Measurements from ENCODE around the gene PSMB7.

PSMB7 gene

DNA sequence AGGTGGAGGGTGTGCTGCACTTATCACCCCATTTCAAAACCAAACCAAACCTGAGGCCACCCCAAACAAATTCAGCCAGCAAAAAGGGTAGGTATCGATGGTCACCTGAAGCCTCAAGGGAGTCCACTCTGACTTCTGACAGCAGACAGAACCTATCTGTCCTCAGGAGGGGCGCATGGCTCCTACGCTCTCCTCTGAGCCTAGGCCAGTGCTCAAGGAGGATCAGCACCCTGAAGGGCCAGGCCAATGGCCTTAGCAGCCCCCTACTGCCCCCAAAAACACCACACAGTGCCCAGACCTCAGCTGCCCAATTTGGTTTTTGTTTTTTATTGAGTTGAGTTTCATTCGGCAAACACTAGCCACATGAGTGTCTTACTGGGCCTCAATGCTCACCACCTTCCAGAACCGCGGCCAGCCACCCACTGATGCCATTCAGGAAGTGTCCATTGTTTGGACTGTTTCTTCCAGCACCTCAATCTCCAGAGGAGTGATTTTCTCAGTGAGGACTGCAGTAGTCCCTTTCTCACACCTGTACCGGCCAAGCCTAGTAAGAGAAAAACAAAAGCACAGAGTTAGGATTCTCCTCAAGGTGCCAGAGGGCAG, 62.0 kb downstream of the PSMB7 start:
- peaks cover 43 to 86% (median 70%) of the 10 kb centered on the region in 3 donors for H3K36me3 ChIP-seq
- intact Hi-C loops (cut with DNase I; ENCODE audit: low total_unique reads), result no loop called here
- DNase-seq, result peak in 1 of 2 donors; percentile 19
- no peaks in the 10 kb centered on the region for H3K27me3 ChIP-seq
- no peak for TF ChIP-seq CTCF (IDR thresholded peaks at IDR 0.05)
- H3K27ac ChIP-seq, result no peak overlapping the region
- no peaks in the 10 kb centered on the region for H3K9me3 ChIP-seq
- no peak overlapping the region for H3K4me3 ChIP-seq
- peaks cover 0 to 3% (median 0%) of the 10 kb centered on the region in 4 donors for H3K4me1 ChIP-seq

- H3K4me3 ChIP-seq, result no peak overlapping the region
- TF ChIP-seq CTCF (IDR thresholded peaks at IDR 0.05), result no peak
- H3K27me3 ChIP-seq, result no peaks in the 10 kb centered on the region
- peaks cover 0 to 3% (median 0%) of the 10 kb centered on the region in 4 donors for H3K4me1 ChIP-seq
- intact Hi-C loops (cut with DNase I; ENCODE audit: low total_unique reads), result no loop called here
- H3K27ac ChIP-seq, result no peak overlapping the region
- H3K9me3 ChIP-seq, result no peaks in the 10 kb centered on the region
- peak in 1 of 2 donors; percentile 34 for DNase-seq
- peaks cover 45 to 92% (median 76%) of the 10 kb centered on the region in 3 donors for H3K36me3 ChIP-seq
Observed at GRCh38 chr9:124352616-124353015, 62.6 kb downstream of the PSMB7 start.

DNA sequence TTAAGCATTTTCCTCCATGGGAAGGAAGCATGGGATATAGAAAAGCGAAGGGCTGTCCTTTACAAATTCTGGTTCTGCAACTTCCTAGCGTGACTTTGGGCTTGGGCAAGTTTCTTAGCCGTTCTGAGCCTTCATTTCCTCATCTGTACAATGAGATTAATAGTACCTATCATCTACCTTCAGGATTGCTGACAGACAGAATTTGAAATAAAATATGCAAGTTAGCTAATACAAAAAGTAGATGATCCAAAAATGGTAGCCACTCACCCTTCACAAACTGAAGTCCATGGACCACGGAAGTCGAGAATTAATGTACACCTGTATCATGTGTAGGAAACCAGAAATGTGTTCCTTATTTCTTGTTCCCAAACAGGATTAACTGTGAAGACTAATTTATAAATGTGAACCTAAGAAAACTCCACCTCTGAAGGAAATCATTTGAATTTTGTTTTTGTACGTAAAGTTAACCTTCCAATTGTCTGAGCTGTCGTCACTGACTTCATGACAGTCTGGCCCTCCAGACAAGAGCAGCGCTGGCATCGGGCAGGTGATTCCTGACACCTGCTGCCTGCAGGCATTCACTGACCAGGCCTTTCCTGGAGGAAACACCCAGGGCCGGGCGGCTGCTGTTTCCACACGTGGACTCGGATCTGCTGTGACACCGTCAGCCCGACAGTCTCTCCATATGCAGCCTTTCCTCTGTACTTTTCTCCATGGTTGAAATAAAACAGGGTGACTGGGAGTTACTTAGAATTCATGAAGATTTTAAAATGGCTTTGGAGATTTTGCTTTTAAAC, 63.4 kb downstream of the PSMB7 start:
- peak in 1 of 2 donors; percentile 49 for DNase-seq
- Histone ChIP-seq H3K36me3 (peaks cover 45 to 100% (median 82%) of the 10 kb centered on the region in 3 donors), H3K4me1 (peaks cover 0 to 3% (median 0%) of the 10 kb centered on the region in 4 donors), H3K4me3 (no peak overlapping the region), H3K27ac (no peak overlapping the region), H3K27me3 (no peaks in the 10 kb centered on the region), H3K9me3 (no peaks in the 10 kb centered on the region)
- no peak for TF ChIP-seq CTCF (IDR thresholded peaks at IDR 0.05)
- intact Hi-C loops (cut with DNase I; ENCODE audit: low total_unique reads), result no loop called here

DNA sequence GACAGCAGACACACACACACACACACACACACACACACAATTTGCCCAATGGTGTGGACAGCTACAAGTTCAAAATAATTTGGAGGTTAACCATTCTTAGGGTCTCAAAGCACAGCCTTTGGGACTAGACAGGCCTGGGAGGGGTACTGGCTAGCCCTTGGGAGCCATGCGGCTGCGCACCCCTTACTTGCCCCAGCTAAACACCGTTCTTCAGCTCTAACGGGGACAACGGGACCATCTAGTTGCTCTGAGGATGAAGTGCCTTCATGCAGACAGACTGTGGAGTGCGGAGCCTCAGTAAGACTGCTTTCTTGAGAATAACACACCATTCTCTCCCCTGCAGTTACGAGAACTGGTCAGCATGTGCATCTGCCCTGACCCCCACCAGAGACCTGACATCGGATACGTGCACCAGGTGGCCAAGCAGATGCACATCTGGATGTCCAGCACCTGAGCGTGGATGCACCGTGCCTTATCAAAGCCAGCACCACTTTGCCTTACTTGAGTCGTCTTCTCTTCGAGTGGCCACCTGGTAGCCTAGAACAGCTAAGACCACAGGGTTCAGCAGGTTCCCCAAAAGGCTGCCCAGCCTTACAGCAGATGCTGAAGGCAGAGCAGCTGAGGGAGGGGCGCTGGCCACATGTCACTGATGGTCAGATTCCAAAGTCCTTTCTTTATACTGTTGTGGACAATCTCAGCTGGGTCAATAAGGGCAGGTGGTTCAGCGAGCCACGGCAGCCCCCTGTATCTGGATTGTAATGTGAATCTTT, 64.6 kb downstream of the PSMB7 start:
- no peaks in the 10 kb centered on the region for H3K27me3 ChIP-seq
- H3K36me3 ChIP-seq, result peaks cover 45 to 100% (median 88%) of the 10 kb centered on the region in 3 donors
- no peak overlapping the region for H3K4me3 ChIP-seq
- H3K4me1 ChIP-seq, result peaks cover 0 to 3% (median 0%) of the 10 kb centered on the region in 4 donors
- H3K27ac ChIP-seq, result no peak overlapping the region
- intact Hi-C loops (cut with DNase I; ENCODE audit: low total_unique reads), result no loop called here
- peak in 1 of 2 donors; percentile 51 for DNase-seq
- H3K9me3 ChIP-seq, result no peaks in the 10 kb centered on the region
- no peak for TF ChIP-seq CTCF (IDR thresholded peaks at IDR 0.05)

DNA sequence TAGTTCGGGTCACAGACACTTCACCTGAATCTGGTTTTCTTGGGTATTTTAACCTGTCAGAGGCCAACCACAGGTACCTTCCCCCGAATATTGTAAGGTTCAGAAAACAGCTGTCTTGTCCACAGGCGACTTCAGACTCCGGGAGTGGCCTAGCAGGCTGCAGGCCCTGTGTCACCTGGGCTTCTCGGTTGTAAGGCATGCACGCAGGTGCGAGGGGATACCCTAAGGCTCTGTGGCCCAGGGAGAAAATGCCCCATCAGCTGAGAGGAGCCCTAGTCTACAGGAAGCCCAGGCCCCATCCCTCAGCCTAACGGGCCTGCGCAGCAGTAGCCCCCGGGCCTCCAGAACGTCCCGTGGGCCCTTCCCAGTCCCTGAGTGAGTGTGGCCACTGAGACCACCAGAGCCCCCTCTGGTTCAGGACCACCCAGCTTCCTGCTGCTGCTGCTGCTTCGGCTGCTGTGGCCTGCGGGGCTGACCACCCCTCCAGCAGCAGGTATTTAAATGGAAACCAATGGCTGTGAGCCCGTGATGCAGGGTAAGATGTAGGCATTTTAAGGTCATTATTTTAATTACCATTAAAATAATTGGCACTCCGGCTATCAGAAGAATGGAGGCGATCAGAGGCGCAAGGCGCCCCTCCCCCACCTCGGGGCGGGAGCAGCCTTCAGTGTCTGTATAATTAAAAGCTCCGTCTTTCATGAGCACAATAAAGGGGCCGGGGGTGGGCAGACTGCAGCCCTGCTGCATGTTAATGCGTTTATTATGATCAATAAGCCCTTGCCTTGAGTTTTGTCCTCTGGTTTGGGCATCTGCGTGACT, 65.4 kb downstream of the PSMB7 start:
- H3K36me3 ChIP-seq, result peaks cover 45 to 100% (median 94%) of the 10 kb centered on the region in 3 donors
- no peak overlapping the region for H3K4me3 ChIP-seq
- H3K27me3 ChIP-seq, result no peaks in the 10 kb centered on the region
- intact Hi-C loops (cut with DNase I; ENCODE audit: low total_unique reads), result no loop called here
- no peaks in the 10 kb centered on the region for H3K9me3 ChIP-seq
- H3K27ac ChIP-seq, result no peak overlapping the region
- no peak for TF ChIP-seq CTCF (IDR thresholded peaks at IDR 0.05)
- peaks cover 0 to 3% (median 0%) of the 10 kb centered on the region in 4 donors for H3K4me1 ChIP-seq
- peak in 1 of 2 donors; percentile 48 for DNase-seq
